Measurements from ENCODE around the gene IL12RB2.

DNA sequence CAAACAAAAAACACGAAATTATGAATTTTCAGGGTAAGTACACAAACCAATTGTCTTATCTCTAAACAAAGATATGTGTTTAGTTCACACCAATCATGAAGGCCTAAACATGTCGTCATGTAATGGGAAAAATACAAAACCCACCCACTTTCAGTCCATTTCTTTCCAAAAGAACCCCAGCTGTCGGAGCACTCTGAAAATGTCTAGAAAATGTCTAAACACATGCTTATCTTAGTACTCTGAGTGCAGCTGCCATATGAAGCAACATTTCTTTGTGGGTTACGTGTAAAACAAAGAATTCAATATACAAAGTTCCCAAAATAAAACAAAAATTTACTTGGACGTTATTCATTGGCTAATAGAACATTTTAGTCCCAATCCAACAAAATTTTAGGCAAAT lies 99.8 kb downstream of the IL12RB2 start:
- TF ChIP-seq TAF1 (IDR thresholded peaks at IDR 0.05; ENCODE audit: borderline replicate concordance, low read depth, low read length) (no peak), POLR2AphosphoS5 (IDR thresholded peaks at IDR 0.05; ENCODE audit: low read depth, low read length) (no peak)
